GM12878 (cell line): ENCODE data around the gene PPP4C. TPM values are rescaled to one million over a fixed set of nuclear protein-coding genes. Genes with fewer than 3 reads are reported as not detected.

Experiments
- ATAC-seq: fragments of 200-7000 bp; cut with Tn5 transposase; 3 replicates; pipeline ENCODE4 v1.9.1; 2020; ENCODE audit warnings: mild to moderate bottlenecking, moderate library complexity
- BruUV-seq: library from RNA; stranded (reverse); fragments of 400-500 nt; replicated peaks from 2 replicates; lab custom pipeline; 2021; lab: Mats Ljungman, UMichigan
- CTCF ChIA-PET: fragments of 300-600 bp; sonication (Branson Sonifier 250); formaldehyde crosslinking; extraction: SDS; loops from one replicate; lab custom pipeline; 2021; ENCODE audit warnings: inconsistent platforms; lab: Yijun Ruan, JAX
- POLR2A ChIA-PET: fragments of 350-600 bp; formaldehyde crosslinking; extraction: SDS; loops from one replicate; lab custom pipeline; 2021; ENCODE audit warnings: inconsistent platforms; lab: Charles Lee
- RAD21 ChIA-PET: fragments of 300-600 bp; sonication (Branson Sonifier 250); formaldehyde crosslinking; loops from one replicate; lab custom pipeline; 2023; ENCODE audit warnings: antibody characterized with exemption; ENCODE audit not compliant: unreplicated experiment; lab: Charles Lee
- SMC1A ChIA-PET: fragments of 300-600 bp; sonication (Branson Sonifier 250); formaldehyde crosslinking; loops from one replicate; lab custom pipeline; 2023; ENCODE audit not compliant: unreplicated experiment, uncharacterized antibody; lab: Charles Lee
- DNase-seq: peaks from one replicate; pipeline ENCODE4 v3.0.0-alpha.2; 2011; ENCODE audit warnings: low read depth, low spot score
- FAIRE-seq: peaks from 3 replicates; lab custom pipeline; 2011; peaks lifted over from hg19 to GRCh38; lab: Jason Lieb, UNC
- H2AFZ ChIP-seq: 2 replicates; pipeline ENCODE4 v1.6.0; 2011; ENCODE audit warnings: low read depth, low read length, control low read depth; ENCODE audit not compliant: control insufficient read depth
- H3K27ac ChIP-seq: 2 replicates; pipeline ENCODE4 v1.5.1; 2011; ENCODE audit warnings: control low read depth; ENCODE audit not compliant: control insufficient read depth, insufficient read depth
- H3K27me3 ChIP-seq, 2 experiments: replicated peaks in 1 of 2; 2 replicates each; pipeline versions ENCODE4 v1.6.0 to v1.6.1; 2011; ENCODE audit warnings: low read length in 1 of 2; ENCODE audit not compliant: control insufficient read depth in 2 of 2, insufficient read depth in 2 of 2
- H3K36me3 ChIP-seq, 2 experiments: 2 replicates each; pipeline ENCODE4 v1.5.1; 2011; ENCODE audit warnings: low read length in 1 of 2; ENCODE audit not compliant: control insufficient read depth in 2 of 2, insufficient read depth in 2 of 2
- H3K4me1 ChIP-seq: 2 replicates; pipeline ENCODE4 v1.6.1; 2011; ENCODE audit warnings: mild to moderate bottlenecking, low read length, moderate library complexity, mixed read lengths; ENCODE audit not compliant: control insufficient read depth, insufficient read depth
- H3K4me2 ChIP-seq: 2 replicates; pipeline ENCODE4 v1.6.0; 2011; ENCODE audit warnings: control low read depth; ENCODE audit not compliant: control insufficient read depth, insufficient read depth
- H3K4me3 ChIP-seq: fragments of 200-600 bp; sonication (generic); 2 replicates; pipeline ENCODE4 v1.5.1; 2016
- H3K79me2 ChIP-seq: 2 replicates; pipeline ENCODE4 v1.6.0; 2011; ENCODE audit warnings: low read length; ENCODE audit not compliant: control insufficient read depth, insufficient read depth
- H3K9ac ChIP-seq: 2 replicates; pipeline ENCODE4 v1.8.0; 2011; ENCODE audit warnings: low read length, control low read depth, mixed read lengths; ENCODE audit not compliant: control insufficient read depth, insufficient read depth
- H3K9me3 ChIP-seq: replicated peaks from 3 replicates; pipeline ENCODE4 v1.5.1; 2011; ENCODE audit warnings: mild to moderate bottlenecking, low read length; ENCODE audit not compliant: control insufficient read depth, insufficient read depth
- H4K20me1 ChIP-seq: 2 replicates; pipeline ENCODE4 v1.6.0; 2011; ENCODE audit not compliant: control insufficient read depth, insufficient read depth
- BCLAF1 ChIP-seq: fragments of 450-650 bp; IDR thresholded peaks from 2 replicates; pipeline ENCODE4 v1.6.1; 2017; ENCODE audit warnings: antibody characterized with exemption, mild to moderate bottlenecking, moderate library complexity
- BHLHE40 ChIP-seq, 2 experiments: fragments of 450-650 bp in 1 of 2; IDR thresholded peaks; 2 replicates each; pipeline ENCODE4 v1.6.1; 2011 to 2017; ENCODE audit warnings: low read depth in 2 of 2, borderline replicate concordance in 1 of 2, improper control_type of control experiment in 1 of 2, low read length in 1 of 2, mild to moderate bottlenecking in 1 of 2
- CBX5 ChIP-seq: sonication (generic); IDR thresholded peaks from 2 replicates; pipeline ENCODE4 v1.6.1; 2016; ENCODE audit warnings: low read depth, moderate library complexity, mild to moderate bottlenecking, inconsistent platforms
- HCFC1 ChIP-seq: fragments of 150-350 bp; IDR thresholded peaks from 2 replicates; pipeline ENCODE4 v1.6.1; 2014; ENCODE audit warnings: low read length
- IKZF2 ChIP-seq, 2 experiments: fragments of 450-650 bp; IDR thresholded peaks; 2 replicates each; pipeline ENCODE4 v1.6.1; 2017; ENCODE audit warnings: mild to moderate bottlenecking in 2 of 2, moderate library complexity in 2 of 2
- MAX ChIP-seq: IDR thresholded peaks from 2 replicates; pipeline ENCODE4 v1.6.1; 2012; ENCODE audit warnings: low read depth, low read length, improper control_type of control experiment
- MEF2B ChIP-seq: fragments of 450-650 bp; IDR thresholded peaks from 2 replicates; pipeline ENCODE4 v1.6.1; 2018; ENCODE audit warnings: mild to moderate bottlenecking, moderate library complexity; ENCODE audit not compliant: partially characterized antibody, poor library complexity, severe bottlenecking
- MYB ChIP-seq: fragments of 150-350 bp; IDR thresholded peaks from 2 replicates; pipeline ENCODE4 v1.6.1; 2014; ENCODE audit warnings: mild to moderate bottlenecking, low read depth, low read length, borderline replicate concordance
- PKNOX1 ChIP-seq: fragments of 450-650 bp; IDR thresholded peaks from 2 replicates; pipeline ENCODE4 v1.6.1; 2016; ENCODE audit warnings: mild to moderate bottlenecking
- RELA ChIP-seq: fragments of 450-650 bp; IDR thresholded peaks from 2 replicates; pipeline ENCODE4 v1.8.0; 2014; ENCODE audit warnings: borderline replicate concordance; ENCODE audit not compliant: partially characterized antibody
- SP1 ChIP-seq: IDR thresholded peaks from one replicate; pipeline ENCODE4 v1.6.1; 2011; ENCODE audit warnings: low read depth, low read length
- SUPT20H ChIP-seq: IDR thresholded peaks from 2 replicates; pipeline ENCODE4 v1.6.1; 2011; ENCODE audit warnings: low read depth, mild to moderate bottlenecking, low read length, moderate library complexity, borderline replicate concordance; ENCODE audit not compliant: control insufficient read depth
- WRNIP1 ChIP-seq: IDR thresholded peaks from 2 replicates; pipeline ENCODE4 v1.6.1; 2011; ENCODE audit warnings: low read depth, low read length, improper control_type of control experiment, borderline replicate concordance
- WGBS: methylation state at CpG from one replicate; pipeline ENCODE4 v1.1.6; 2016; ENCODE audit warnings: low lambda C conversion rate; ENCODE audit not compliant: insufficient replicate concordance, insufficient coverage; ENCODE audit errors: missing lambda C conversion rate; 5-methylcytosine and 5-hydroxymethylcytosine counted together
- in situ Hi-C: fragments of 300-500 bp; cut with MboI; formaldehyde crosslinking; loops from 9 replicates; pipeline ENCODE4 v1.14.3; 2018; ENCODE audit warnings: mixed read lengths
- intact Hi-C: fragments of 100-400 bp; cut with micrococcal nuclease; formaldehyde crosslinking; loops from one replicate; pipeline ENCODE4 v1.14.2; 2022; ENCODE audit not compliant: unreplicated experiment
- polyA plus RNA-seq, 11 experiments: library from polyadenylated mRNA; depleted of rRNA in 4 of 11; unstranded in 6 of 11; stranded (reverse) in 5 of 11; fragments of >200 nt; fragmentation: Nextera tagmentation in 4 of 11; fragmentation: Illumina TruSeq in 1 of 11; extraction: Ambion mirVana in 4 of 11; extraction: Trizol in 1 of 11; gene quantifications; 1 replicate in 1 of 11; 2 replicates in 10 of 11; pipeline versions ENCODE4 v1.2.1 to v1.2.3, GENCODE V29; 2011 to 2016; ENCODE audit warnings: inconsistent platforms in 2 of 11, missing spikeins in 2 of 11, low read depth in 1 of 11
- total RNA-seq, 4 experiments: library from RNA; depleted of rRNA in 3 of 4; stranded (reverse); fragments of >200 nt in 3 of 4; fragmentation: Illumina TruSeq in 1 of 4; extraction: Trizol in 1 of 4; gene quantifications; 2 replicates each; pipeline versions ENCODE4 v1.2.1 to v1.2.3, GENCODE V29; 2013 to 2021

Gene PPP4C
- total and polyA plus RNA-seq, 10 of the 15 experiments (the other 5 are each of a cell fraction or from before 2014, with no cell fraction given): 2.7 to 240 (median 124) TPM

DNA sequence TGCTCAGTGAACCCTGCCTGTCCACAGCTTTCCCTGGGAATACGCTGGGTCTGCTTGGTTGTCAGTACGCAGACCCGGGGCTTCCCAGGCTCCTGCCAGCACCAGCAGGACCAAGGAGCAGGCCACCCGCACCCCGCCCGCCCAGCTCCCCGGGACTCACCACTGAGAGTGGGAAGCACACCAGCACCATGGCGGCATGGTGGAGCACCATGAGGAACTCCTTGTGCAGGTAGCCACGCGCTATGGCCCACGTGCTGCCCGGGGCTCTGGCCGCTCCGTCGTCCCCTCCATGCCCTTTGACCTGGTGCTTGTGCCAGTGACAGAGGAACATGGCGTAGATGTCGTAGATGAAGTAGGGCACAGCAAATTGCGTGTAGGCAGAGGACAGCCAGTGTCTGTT lies 49.3 kb upstream of the PPP4C start (continued):
- no peak for TF ChIP-seq BCLAF1
- no peak for TF ChIP-seq CBX5
- TF ChIP-seq MEF2B: no peak
- TF ChIP-seq, all 136 proteins: peak for 0

- DNase-seq (no peak), FAIRE-seq (no peak), ATAC-seq (no peak)
- Histone ChIP-seq H3K36me3 (no peaks in the 10 kb centered on the region), H3K27me3 (peaks cover 6 to 14% of the 10 kb centered on the region in 2 experiments; a peak in 3 of 4 replicates), H3K4me2 (no peak overlapping the region), H3K9me3 (no peaks in the 10 kb centered on the region), H2AFZ (no peak overlapping the region), H3K79me2 (no peaks in the 10 kb centered on the region), H3K27ac (no peak overlapping the region), H4K20me1 (no peaks in the 10 kb centered on the region; the same call in 1 of the 2 replicates), H3K4me3 (no peak overlapping the region), H3K9ac (no peak overlapping the region), H3K4me1 (no peaks in the 10 kb centered on the region)
- BruUV-seq: no TSS peak
- CTCF ChIA-PET: interaction anchor here (0.6 to 0.7 kb wide), 2 partner anchors 9 to 15 kb away, joined by 3 read pairs; no protein-coding TSS in a partner anchor
- WGBS: 20% methylated on average over 13 of the region's 13 CpGs
- RAD21 ChIA-PET: no interaction called here
- POLR2A ChIA-PET: interaction anchor here (0.8 kb wide), 1 partner anchor 17 kb away, joined by 3 read pairs; the partner anchor contains the start of gene DOC2A
- SMC1A ChIA-PET: interaction anchor here (0.6 kb wide), 1 partner anchor 7 kb away, joined by 4 read pairs; no protein-coding TSS in a partner anchor
- intact Hi-C loops (loop anchor here (10.0 kb wide), 1 partner anchor 123 kb away; the partner anchor contains the start of gene ASPHD1), in situ Hi-C loops (loop anchor here (5.0 kb wide), 1 partner anchor 331 kb away; no protein-coding TSS in a partner anchor)
- TF ChIP-seq SUPT20H: no peak
- TF ChIP-seq PKNOX1: no peak
- no peak for TF ChIP-seq BHLHE40 (IDR thresholded peaks at IDR 0.05; ENCODE audit: borderline replicate concordance in 1 of 2, low read depth in 2 of 2, low read length in 1 of 2)
- TF ChIP-seq RELA: no peak
- TF ChIP-seq MAX: no peak
- TF ChIP-seq WRNIP1: no peak
- TF ChIP-seq HCFC1: no peak
- TF ChIP-seq IKZF2 (IDR thresholded peaks at IDR 0.05): no peak
- no peak for TF ChIP-seq SP1
- TF ChIP-seq MYB: no peak
Measured at GRCh38 chr16:30027588-30028437, 48.0 kb upstream of the PPP4C start.
